A673 (cell line): Measurements from ENCODE around the gene NAE1. TPM values are rescaled to one million over a fixed set of nuclear protein-coding genes. Genes with fewer than 3 reads are reported as not detected.

ENCODE experiments used
- BruUV-seq: library from RNA; stranded (reverse); fragments of 400-500 nt; replicated peaks from 2 replicates; lab custom pipeline; 2021; lab: Mats Ljungman, UMichigan
- CTCF ChIA-PET: fragments of 300-600 bp; sonication (Branson Sonifier 250); formaldehyde crosslinking; loops from one replicate; lab custom pipeline; 2022; ENCODE audit warnings: antibody characterized with exemption; lab: Charles Lee
- POLR2A ChIA-PET: fragments of 300-600 bp; sonication (Branson Sonifier 250); formaldehyde crosslinking; loops from one replicate; lab custom pipeline; 2022; ENCODE audit warnings: antibody characterized with exemption; ENCODE audit not compliant: low non-redundant PET; lab: Charles Lee
- DNase-seq: peaks from one replicate; pipeline ENCODE4 v3.0.0-alpha.2; 2015; ENCODE audit warnings: low spot score
- H3K27ac ChIP-seq: fragments of 200-600 bp; sonication (generic); 2 replicates; pipeline ENCODE4 v1.5.1; 2016; ENCODE audit warnings: mixed run types, low read depth, mild to moderate bottlenecking, mixed read lengths, antibody characterized with exemption, low read length; ENCODE audit not compliant: poor library complexity, severe bottlenecking
- H3K27me3 ChIP-seq: fragments of 200-600 bp; sonication (generic); replicated peaks from 2 replicates; pipeline ENCODE4 v1.6.1; 2017; ENCODE audit warnings: mixed run types, low read depth, mild to moderate bottlenecking, mixed read lengths, antibody characterized with exemption, low read length; ENCODE audit not compliant: insufficient read depth, poor library complexity
- H3K36me3 ChIP-seq: fragments of 200-600 bp; sonication (generic); 2 replicates; pipeline ENCODE4 v1.6.1; 2016; ENCODE audit warnings: mixed run types, mild to moderate bottlenecking, mixed read lengths, antibody characterized with exemption, low read length; ENCODE audit not compliant: insufficient read depth, poor library complexity, severe bottlenecking
- H3K4me1 ChIP-seq: fragments of 200-600 bp; sonication (generic); 2 replicates; pipeline ENCODE4 v1.6.1; 2017; ENCODE audit warnings: mixed run types, mild to moderate bottlenecking, mixed read lengths, antibody characterized with exemption, low read length; ENCODE audit not compliant: insufficient read depth, poor library complexity, severe bottlenecking
- H3K4me3 ChIP-seq: fragments of 200-600 bp; sonication (generic); 2 replicates; pipeline ENCODE4 v1.5.1; 2016; ENCODE audit warnings: low read depth, mixed run types, mild to moderate bottlenecking, mixed read lengths, low read length; ENCODE audit not compliant: poor library complexity, severe bottlenecking
- H3K9me3 ChIP-seq: fragments of 200-600 bp; sonication (generic); 2 replicates; pipeline ENCODE4 v1.6.1; 2016; ENCODE audit warnings: mixed run types, low read depth, mild to moderate bottlenecking, mixed read lengths, antibody characterized with exemption, low read length; ENCODE audit not compliant: poor library complexity, severe bottlenecking
- CTCF ChIP-seq: fragments of 300-800, 200-600 bp; sonication (generic); conservative IDR thresholded peaks from 2 replicates; pipeline ENCODE4 v1.5.1; 2017; ENCODE audit warnings: low read depth, mild to moderate bottlenecking, antibody characterized with exemption, low read length, moderate library complexity, mixed read lengths
- EZH2 ChIP-seq: fragments of 200-600 bp; sonication (generic); IDR thresholded peaks from 2 replicates; pipeline ENCODE4 v1.6.1; 2017; ENCODE audit warnings: borderline replicate concordance, low read depth, mild to moderate bottlenecking, mixed read lengths, antibody characterized with exemption, low read length; ENCODE audit not compliant: poor library complexity, severe bottlenecking
- intact Hi-C: fragments of 100-400 bp; cut with micrococcal nuclease; formaldehyde crosslinking; loops from one replicate; pipeline ENCODE4 v1.10.0; 2022; ENCODE audit not compliant: unreplicated experiment
- total RNA-seq: library from RNA; stranded (reverse); gene quantifications from 2 replicates; pipeline ENCODE4 v1.2.3, GENCODE V29; 2021

NAE1 gene
- total RNA-seq, 1 experiment from 2014 or later, result 172 TPM

GRCh38 chr16:66834746-66835145, 4.0 kb upstream of the NAE1 start:
- Histone ChIP-seq H3K9me3 (no peaks in the 10 kb centered on the region), H3K27me3 (no peaks in the 10 kb centered on the region), H3K4me3 (no peak overlapping the region), H3K4me1 (no peaks in the 10 kb centered on the region), H3K36me3 (no peaks in the 10 kb centered on the region), H3K27ac (no peak overlapping the region)
- no TSS peak for BruUV-seq
- DNase-seq, result no peak
- intact Hi-C loops, result loop anchor here (5.0 kb wide), 1 partner anchor 33 kb away; no protein-coding TSS in a partner anchor
- TF ChIP-seq EZH2 (no peak), CTCF (no peak)
- POLR2A ChIA-PET, result interaction anchor here (0.6 kb wide), 2 partner anchors 17 to 246 kb away, joined by 3 to 6 read pairs; no protein-coding TSS in a partner anchor
- CTCF ChIA-PET, result no interaction called here

- H3K4me1 ChIP-seq, result peaks cover 8% of the 10 kb centered on the region
- peaks cover 10% of the 10 kb centered on the region for H3K36me3 ChIP-seq
- ChIA-PET CTCF (no interaction called here), POLR2A (no interaction called here)
- BruUV-seq, result no TSS peak
- H3K9me3 ChIP-seq, result no peaks in the 10 kb centered on the region
- H3K27ac ChIP-seq, result no peak overlapping the region
- TF ChIP-seq EZH2 (no peak), CTCF (no peak)
- DNase-seq, result no peak
- no peaks in the 10 kb centered on the region for H3K27me3 ChIP-seq
- no peak overlapping the region for H3K4me3 ChIP-seq
- intact Hi-C loops, result loop anchor here (5.0 kb wide), 1 partner anchor 35 kb away; no protein-coding TSS in a partner anchor
Measured at GRCh38 chr16:66832661-66833305, 2.0 kb upstream of the NAE1 start.

GRCh38 chr16:66832190-66832589, 1.4 kb upstream of the NAE1 start:
- BruUV-seq, result no TSS peak
- intact Hi-C loops, result loop anchor here (5.0 kb wide), 1 partner anchor 35 kb away; no protein-coding TSS in a partner anchor
- DNase-seq, result no peak
- CTCF ChIA-PET, result no interaction called here
- Histone ChIP-seq H3K27ac (no peak overlapping the region), H3K36me3 (peaks cover 15% of the 10 kb centered on the region), H3K27me3 (no peaks in the 10 kb centered on the region), H3K4me3 (no peak overlapping the region), H3K9me3 (no peaks in the 10 kb centered on the region), H3K4me1 (peaks cover 8% of the 10 kb centered on the region)
- POLR2A ChIA-PET, result interaction anchor here (0.7 kb wide), 1 partner anchor 36 kb away, joined by 4 read pairs; no protein-coding TSS in a partner anchor
- TF ChIP-seq EZH2 (no peak), CTCF (no peak)
